Hematopoietic multipotent progenitor cell treated with erythropoietin and hydrocortisone succinate and interleukin-3 and kit ligand, for 15 days (in vitro differentiated cells): Measurements from ENCODE around the gene MALRD1.

Source experiments
- DNase-seq: peaks from one replicate; pipeline ENCODE4 v3.0.0-alpha.2; 2015; ENCODE audit warnings: low spot score

Gene MALRD1

DNA sequence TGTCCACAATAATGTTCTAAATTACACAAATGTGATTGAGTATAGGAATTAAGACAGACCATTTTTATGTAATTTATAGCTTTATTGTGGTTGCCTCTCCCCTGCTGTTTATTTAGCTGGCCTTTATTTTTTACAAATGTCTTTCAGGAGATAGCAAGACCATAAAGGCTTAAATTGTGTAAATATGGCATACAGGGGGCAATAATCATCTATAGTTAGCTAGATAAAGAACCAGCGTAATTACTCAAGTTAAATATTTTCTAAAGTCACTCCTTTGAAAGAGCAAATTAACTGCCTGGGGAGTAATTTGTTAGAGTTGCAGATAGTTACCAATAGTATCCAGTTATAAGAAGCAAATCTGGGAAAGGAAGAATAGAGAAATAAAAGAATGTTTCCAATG lies at the start of gene MALRD1:
MALRD1 (plus strand) TSS at position 313 of the 400 bp plus-strand sequence. CDS start 138 bp downstream, outside the sequence.
- no peak for DNase-seq

DNA sequence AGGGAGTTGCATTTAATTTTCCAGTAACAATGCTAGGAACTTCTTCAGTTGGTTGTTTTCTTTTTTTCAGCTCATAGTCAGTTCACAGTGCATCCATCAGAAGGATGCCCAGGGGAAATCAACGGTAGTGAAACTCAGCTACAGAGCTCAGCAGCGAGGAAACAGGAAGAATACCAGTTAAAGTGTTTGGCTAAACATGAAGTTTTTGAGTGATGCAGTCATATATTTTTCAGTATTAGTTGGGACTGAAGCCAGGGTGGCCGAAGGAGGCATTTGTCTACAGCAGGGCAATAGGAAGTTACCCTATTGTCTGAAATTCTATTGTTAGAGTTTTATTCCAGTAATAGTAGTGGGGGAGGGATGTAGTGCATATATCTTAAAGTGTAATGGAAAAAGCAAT lies 45.3 kb upstream of the MALRD1 start:
- no peak for DNase-seq

DNA sequence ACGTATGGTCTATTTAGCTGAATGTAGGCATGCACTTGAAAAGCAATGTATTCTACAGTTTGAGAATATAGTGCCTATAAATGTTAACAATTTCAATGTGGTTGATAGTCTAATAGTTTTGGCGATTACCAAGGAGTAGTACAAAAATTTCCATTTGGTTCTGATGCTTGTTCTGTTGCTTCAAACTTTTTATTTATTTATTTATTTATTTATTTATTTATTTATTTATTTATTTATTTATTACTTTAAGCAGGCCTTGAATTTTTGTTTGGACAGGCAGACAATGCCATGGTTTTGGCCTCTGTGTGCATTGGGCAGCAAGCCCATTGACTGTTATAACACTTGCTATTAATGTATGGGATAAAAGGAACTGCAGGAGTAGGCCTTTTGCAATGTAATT lies 36.5 kb upstream of the MALRD1 start:
- no peak for DNase-seq

DNA sequence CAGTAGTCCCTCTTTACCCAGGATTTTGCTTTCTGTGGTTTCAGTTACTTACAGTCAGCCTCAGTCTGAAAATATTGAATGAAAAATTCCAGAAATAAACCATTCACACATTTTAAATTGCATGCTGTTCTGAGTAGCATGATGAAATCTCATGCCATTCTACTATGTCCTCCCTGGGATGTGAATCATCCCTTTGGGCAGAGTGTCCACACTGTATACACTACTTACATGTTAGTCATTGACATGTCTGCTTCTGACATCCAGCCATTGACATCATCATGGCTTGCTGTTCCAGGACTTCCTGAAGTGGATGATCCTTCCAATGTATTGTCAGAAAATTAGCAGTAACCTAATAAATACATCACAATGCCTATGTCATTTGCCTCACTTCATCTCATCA lies 34.6 kb upstream of the MALRD1 start:
- no peak for DNase-seq

DNA sequence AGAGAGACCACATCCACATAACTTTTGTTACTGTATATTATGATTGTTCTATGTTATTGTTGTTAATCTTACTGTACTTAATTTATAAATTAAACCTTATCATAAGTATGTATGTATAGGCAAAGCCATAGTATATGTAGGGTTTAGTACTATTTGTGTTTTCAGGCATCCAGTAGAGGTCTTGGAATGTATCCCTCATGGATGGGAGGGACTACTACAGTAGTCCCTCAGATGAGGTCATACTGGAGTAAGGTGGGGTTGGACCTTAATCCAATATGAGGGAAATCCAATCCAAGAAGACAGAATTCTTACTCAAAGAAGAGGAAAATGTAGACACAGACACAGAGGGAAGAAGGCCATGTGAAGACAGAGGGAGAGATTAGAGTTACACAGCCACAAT lies 34.1 kb upstream of the MALRD1 start:
- no peak for DNase-seq

DNA sequence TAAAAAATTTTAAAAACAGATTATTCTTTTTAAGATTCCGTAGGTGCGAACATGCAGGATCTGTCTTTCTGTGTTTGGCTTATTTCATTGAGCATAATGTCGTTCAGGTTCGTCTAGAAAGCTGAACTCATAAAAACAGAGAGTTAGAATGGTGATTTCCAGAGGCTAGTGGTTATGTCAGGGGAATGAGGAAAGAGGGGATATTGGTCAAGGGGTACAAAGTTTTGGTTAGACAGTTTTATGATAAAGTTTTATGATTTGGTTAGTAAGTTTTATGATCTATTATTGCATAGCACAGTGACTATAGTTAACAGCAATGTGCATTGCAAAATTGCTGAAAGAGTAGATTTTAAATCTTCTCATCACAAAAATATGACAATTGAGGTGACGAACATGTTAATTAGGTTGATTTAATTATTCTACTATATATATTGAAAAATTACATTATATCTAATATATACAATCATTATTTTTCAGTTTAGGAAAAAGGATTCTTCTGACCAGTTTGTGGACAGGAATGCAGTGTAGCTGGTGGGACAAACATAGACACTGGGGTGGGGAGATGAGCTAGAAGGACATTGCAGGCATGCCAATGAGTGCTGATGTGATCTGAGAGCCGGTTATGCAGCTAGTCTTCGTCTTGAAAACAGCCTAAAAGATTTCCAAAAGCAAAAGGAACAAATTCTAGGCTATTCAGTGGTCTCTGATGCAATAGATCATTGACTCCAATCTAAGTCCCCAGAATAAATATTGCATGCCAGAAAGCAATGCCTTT lies 31.3 kb upstream of the MALRD1 start:
- DNase-seq: no peak

DNA sequence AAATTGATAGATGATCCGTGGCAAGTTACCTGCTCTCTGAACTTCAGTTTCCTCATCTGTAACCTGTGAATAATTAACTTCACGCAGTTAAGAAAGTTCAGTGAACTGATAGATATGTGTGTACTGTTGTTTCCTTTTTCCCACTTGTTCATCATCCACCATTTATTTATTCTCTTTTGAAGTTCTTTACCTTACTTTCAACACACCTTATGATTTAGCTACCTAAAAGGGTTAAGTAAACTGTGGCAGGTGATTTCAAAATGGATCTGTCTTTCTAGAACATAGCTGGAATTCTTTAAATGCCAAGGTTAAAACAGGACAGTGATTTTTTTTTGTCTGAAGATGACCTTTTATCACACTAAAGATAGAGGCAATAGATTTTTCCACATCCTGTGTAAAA lies 27.4 kb upstream of the MALRD1 start:
- DNase-seq: no peak

DNA sequence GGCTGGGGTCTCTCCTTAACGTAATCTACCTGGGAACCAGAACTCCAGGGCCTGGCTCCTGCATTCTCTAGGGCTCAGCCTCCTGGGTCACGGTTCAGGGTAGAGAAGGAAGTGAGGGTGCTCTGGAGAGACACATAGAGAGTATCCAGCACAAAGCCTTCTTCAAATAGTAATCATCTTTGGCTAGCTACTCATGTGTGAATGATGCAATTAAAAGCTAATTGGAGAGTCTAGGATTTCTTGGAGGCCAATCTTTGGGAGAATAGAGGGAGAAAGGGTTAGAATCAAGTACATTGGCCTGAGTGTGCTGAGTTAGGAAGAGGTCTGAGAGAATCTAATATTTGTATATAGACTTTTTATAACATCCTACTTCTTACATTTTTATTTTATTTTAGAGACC lies 24.0 kb upstream of the MALRD1 start:
- DNase-seq: no peak

DNA sequence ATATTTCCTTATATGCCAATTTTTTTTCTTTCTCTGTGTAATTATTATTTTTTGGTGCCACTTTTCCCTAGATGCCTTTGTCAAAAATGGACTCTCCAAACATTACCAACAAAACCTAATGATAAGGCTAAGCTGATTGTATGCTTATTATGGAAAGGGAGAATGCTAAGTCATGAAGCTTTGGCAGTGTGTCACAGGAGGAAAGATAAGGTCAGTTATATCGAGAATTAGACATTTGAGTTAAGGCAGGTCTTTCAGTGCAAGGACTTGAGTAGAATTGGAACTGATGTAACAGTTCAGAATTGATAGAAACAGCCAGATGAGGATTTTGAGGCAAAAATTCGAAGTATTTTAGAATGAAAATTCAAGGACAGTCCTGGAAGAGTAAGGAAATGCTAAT lies 16.8 kb upstream of the MALRD1 start:
- DNase-seq: no peak

DNA sequence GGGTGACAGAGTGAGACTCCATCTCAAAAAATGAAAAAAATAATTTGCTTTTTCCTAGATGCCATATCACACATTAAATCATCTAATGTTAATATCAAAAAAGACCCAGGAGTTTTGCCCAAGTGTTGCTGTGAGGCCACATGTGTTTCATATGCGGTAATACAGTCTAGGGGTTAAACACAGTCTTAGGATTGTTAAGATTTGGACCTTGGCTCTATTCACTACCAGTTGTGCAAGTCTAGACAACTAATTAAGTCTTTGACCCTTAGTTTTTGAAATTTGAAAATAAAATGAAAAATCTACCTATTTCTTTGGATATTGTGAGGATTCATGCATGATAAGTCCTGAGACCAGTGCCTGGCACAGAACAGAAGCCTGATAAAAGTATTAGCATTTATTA lies 14.9 kb upstream of the MALRD1 start:
- no peak for DNase-seq

DNA sequence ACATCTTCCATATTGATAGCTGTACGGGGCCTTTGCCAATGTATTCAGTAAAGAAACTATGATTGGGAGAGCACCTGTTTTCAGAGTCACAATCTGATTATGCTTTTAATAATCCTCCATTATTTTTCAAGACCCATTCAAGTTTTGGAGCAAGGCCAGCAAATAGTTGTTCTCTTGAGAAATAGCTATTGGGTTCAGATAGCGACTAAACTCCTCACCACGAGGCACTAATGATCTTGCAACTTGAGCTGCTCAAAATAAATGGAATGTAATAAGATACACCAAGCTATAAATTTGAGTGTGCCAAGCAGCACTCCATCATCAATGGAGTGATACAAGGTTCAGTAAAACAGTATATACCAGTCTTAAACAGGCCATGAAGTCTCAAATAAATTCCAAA lies 7.4 kb upstream of the MALRD1 start:
- DNase-seq: no peak

DNA sequence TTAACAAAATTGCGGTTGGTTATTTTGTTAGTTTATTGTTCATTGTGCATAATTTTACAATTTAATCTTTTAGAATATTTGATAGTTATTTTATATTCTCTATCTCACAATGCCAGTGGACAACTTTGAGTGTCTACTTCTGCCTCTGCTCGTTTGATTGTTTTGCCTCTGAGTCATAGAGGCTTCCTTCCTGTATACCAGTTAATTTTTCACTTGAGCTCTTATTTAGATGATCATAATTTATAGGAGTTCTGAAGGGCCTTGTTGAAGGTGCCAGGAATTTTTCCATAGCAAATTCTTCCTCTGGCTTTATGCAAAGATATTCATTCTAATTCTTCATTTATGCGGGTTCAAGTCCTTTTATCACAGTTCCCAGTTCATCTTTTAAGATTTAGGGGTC lies 5.2 kb upstream of the MALRD1 start:
- DNase-seq: no peak

DNA sequence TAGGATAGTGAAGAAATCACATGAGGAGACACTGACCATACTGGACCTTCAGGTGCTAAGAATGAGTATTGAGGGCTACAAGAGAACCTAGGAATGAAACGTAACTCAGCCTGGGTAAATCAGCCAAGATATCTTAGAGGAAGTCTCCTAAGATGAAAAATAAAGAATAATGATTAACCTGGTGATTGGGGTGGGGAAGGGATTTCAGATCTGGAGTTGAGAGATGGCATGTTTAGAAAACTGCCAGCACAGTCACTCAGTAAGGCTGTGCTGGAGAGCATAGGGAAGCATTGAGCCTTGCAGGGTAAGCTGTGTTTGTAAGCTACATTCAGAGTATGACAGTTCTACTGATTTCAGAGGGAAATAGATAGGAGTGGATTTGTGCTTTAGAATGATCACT lies 1.9 kb upstream of the MALRD1 start:
- no peak for DNase-seq

DNA sequence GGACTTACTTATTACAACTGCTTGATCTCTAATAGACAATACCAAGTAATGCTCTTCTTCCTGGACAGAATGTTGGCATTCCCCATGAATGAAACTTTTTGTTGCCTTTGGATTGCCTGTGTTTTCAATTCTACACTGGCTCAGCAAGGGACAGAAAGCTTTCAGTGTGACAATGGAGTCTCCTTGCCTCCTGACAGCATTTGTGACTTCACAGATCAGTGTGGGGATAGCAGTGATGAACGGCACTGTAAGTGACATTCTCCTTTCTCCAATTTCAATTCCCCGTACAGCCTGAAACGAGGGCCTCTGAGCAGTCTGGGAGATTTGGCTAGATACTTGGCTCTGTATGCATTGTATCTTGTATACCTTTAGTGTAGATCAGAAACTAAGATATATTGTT lies 290 bp downstream of the MALRD1 start:
- DNase-seq: no peak

DNA sequence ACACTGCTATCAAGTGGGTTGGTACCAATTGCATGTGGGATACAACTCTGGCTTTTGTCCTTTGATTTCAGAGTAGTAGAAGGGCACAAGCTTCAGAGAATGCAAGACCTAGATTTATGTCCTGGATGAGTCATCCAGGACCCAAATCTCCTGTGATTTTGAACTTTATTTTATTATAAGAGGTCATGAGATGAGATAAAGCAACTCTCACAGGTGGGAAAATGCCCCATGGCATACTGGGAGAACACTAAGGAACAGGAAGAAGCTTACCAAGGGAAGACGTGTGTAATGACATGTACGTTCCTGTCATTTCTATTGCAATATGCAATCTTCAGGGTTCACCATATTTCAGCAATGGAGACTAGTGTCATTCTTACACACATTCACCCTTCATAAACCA lies 966 bp downstream of the MALRD1 start:
- no peak for DNase-seq

DNA sequence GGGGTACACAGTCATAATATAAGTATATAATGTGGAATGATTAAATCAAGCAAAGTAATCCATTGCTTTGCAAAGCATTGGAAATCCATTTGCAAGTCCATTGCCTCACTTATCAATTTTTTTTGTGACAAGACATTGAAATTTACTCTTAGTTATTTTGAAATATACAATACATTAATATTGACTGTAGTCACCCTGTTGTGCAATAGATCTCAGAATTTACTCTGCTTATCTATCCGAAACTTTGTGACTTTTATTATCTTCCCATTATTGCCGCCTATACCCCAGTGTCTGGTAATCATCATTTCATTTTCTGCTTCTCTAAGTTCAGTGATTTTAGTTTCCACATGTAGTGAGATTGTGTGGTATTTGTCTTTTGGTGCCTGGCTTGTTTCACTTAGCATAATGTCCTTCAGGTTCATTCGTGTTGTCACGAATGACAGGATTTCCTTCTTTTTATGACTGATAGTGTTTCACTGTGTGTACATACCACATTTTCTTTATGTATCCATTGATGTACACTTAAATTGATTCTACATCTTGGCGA lies 5.8 kb downstream of the MALRD1 start:
- no peak for DNase-seq

DNA sequence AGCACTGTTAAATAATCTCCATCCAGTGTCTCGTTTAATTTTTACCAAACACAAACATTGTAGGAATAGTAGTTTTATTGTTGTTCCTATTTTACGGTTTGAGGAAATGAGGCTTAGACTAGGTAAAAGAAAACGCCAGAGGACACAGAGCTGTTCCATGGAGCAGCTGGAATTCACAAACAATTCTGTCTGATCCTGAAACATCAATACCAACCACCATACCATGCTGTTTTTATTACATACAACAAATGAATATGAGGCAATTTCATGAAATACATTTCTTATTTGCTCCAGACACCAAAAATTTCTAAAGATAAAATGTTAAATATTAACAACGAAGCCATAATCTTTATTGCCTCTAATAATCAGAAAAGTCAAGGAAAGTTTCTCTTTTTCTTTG lies 9.4 kb downstream of the MALRD1 start:
- no peak for DNase-seq

DNA sequence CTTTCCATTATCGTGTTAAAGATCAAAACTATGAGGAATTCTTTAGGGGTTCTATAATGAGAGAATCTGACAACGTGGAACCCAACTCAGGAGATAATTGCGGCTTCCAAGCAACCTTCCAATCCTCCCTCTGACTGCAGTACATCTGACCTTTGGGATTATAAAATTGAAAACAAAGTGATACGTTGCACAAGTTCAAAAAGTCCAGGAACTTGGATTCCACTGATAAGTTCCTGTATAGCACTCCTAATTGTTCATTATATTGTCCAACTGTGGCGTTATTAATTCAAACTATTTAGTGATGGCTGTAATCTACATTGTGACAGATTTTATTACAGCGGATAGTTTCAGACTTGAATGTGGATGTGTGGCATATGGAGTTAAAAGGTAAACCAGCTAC lies 15.4 kb downstream of the MALRD1 start:
- no peak for DNase-seq

DNA sequence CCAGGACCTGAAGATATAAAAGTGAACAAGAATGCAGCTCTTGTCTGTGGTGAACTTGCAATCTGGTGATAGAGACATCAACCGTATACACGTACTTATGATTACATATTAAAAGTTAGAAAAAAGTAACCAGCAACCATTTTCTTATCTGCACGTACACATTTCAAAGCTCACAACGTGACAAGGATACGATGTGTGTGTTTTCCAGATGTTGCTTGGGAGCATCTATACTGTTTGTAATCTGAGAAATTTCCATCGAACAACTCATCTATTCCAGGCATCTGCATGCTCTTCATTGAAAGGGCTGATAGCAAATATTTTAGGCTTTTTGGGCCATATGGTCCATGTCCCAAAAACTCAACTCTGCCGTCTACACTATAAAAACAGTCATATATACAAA lies 23.3 kb downstream of the MALRD1 start:
- DNase-seq: no peak

DNA sequence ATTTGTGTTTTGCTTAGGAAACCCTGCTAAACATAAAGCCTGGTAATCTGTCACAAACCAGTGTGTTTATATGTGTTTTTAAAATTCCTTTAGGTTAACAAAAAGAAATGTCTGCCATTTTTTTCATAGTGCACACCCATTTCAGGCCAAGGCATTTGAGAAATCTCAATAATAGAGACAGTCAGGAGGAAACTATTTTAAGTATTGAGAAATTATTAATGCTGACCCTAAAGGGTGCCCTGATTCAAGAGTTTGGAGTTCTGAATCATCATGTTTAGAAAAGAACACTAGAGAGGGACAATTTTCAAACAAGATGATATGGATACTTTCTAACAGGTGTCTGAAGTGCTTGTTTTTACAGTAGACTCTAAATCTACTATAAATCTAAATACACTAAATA lies 28.7 kb downstream of the MALRD1 start:
- no peak for DNase-seq

DNA sequence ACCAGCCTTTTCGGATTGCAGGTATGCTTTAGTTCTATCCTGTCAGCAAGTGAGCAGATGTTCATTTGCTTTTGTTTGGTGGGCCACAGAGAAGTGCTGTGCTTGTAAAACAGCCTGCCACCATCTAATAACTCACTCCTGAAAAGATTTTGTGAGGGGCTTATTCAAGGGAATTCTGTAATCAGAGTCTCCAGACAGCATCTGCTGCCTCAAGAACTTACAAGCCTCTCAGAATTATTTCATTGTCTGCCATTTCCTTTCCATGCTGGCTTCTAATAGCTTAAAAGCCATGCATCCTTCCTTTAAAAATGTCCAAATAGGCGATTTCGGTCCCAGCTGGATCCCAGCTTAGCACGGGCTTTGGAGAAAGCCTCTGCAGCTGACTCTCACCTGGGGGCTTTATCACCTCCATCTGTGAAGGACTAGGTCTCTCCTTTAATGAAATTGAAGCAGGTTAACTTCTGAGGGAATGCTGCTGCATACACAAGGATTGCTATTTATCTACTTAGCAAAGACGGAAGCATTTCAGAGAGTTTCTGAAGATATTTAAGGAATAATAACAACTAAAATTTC lies 48.0 kb downstream of the MALRD1 start:
- DNase-seq: no peak

DNA sequence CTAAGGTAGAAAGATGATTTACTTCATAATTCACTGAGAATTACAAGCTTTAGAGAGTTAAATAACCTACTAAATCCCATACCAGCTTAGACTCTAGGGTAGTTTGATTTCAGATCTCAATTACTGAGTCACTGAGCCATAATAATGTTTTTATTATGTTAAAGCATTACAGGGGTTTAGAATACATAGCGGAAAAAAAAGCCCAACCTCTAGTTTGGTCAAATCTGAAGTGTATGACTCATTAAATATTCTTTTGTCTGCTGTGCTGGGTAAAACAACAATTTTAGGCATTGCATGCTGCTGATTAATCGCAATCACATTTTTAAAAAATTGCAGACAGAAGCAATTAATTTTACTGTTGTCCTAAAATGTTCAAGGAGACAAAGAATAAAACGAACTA lies 48.5 kb downstream of the MALRD1 start:
- no peak for DNase-seq

DNA sequence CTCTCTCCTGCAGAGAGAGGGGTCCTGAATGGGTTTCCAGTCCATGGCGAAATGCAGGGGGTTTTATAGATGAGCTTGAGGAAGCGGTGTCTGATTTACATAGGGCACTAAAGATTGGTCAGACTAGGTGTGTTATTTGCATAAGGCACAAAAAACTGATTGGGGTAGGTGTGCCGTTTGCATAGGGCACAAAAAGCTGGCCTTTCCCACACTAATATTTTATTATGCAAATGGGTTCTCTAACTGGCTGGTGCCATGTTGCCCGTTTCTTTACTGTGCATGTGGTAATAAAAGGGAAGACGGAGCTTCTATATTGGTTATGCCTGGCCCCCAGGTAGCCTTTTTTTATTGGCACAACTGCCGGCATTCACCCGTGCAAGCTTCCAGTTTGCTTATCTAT lies 50.2 kb downstream of the MALRD1 start:
- DNase-seq: no peak

DNA sequence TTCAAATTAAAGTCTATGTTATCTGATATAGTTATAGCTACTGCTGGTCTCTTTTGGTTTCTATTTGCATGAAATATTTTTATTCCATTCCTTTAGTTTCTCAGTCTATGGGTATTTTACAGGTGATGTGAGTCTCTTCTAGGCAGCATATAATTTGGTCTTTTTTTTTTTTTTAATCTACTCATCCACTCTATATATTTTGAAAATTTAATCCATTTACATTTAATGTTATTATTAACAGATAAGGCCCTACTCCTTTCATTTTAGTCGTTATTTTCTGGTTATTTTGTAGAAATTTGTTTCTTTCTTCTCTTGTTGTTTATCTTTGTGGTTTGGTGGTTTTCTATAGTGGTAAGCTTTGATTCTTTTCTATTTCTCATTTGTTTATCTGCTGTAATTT lies 58.8 kb downstream of the MALRD1 start:
- DNase-seq: no peak
